HG02885 (cell line): Measurements from ENCODE around the gene MS4A10.
"Not testable (repeated sequence)": the region's sequence is repeated elsewhere in the genome, so short reads cannot be mapped to it uniquely, and the experiment has no call there.

ENCODE experiments used
- ATAC-seq: cut with Tn5 transposase; IDR thresholded peaks from one replicate; pipeline ENCODE4 v1.9.1; 2021; ENCODE audit warnings: mild to moderate bottlenecking; ENCODE audit not compliant: unreplicated experiment, poor library complexity

MS4A10 gene

DNA sequence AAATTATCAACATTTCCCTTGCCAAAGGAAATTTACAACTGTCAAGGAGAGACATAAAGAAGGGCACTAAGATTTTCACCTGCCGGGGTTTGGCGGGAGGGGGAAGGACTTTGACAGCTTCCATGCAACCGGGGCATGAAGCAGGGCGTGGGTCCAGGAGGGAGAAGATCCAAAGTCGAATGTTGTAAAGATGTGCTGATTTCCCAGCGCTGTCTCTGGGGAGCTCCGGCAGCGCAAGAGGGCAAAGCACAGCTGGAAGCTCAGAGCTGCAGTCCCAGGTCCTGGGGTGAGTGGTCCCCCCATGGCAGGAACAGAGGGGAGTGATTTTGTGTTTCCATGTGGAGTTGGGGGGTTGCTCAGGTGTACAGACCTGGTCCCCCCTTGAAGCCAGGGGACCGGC lies at the start of gene MS4A10:
TSS of gene MS4A10 (plus strand) at position 198 of the 400 bp plus-strand sequence. CDS start 5,003 bp downstream, outside the sequence.
- no peak for ATAC-seq

DNA sequence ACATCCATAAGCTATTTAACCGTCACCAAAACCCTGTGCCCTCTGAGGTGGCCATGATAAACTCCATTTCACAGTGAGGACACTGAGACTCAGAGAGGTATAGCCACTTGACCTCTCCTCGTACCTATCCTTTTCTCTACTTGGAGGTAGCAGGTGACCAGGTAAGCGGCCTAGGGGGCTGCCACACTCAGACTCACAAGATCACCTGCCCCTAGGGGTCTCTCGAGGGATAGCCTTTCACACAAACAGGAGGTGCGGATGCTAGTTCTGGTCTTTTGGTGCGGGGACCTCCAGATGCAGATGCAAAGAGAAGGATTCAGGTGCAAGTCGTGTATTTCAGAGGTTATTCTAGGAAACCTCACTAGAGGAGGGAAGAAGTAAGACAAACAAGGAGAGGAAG lies 46.0 kb upstream of the MS4A10 start:
- no peak for ATAC-seq

GRCh38 chr11:60740573-60740972 lies 44.6 kb upstream of the MS4A10 start:
- no peak for ATAC-seq

- no peak for ATAC-seq
Observed at GRCh38 chr11:60741421-60741820, 43.7 kb upstream of the MS4A10 start.

- ATAC-seq: no peak
Observed at GRCh38 chr11:60743058-60743457, 42.1 kb upstream of the MS4A10 start.

DNA sequence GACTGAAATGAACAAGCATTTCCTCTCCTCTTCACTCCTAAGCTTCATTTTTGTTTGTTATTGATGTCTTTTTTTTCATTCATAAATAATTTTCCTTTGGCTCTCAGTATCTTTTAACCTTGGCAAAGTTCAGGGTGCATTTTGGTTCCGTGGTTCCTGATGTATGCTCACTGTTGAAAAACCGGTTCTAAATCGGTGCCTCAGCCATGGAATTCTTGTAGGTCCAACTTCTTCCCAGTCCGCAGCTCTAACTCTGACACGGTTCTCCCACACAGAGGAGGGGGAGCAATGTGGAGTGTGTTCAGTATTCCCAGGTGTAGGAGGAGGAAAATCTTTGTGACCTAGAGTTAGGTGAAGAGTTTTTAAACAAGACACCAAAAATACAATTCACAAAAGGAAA lies 41.0 kb upstream of the MS4A10 start:
- ATAC-seq: no peak

GRCh38 chr11:60747359-60747873 lies 37.7 kb upstream of the MS4A10 start:
- ATAC-seq: no peak

DNA sequence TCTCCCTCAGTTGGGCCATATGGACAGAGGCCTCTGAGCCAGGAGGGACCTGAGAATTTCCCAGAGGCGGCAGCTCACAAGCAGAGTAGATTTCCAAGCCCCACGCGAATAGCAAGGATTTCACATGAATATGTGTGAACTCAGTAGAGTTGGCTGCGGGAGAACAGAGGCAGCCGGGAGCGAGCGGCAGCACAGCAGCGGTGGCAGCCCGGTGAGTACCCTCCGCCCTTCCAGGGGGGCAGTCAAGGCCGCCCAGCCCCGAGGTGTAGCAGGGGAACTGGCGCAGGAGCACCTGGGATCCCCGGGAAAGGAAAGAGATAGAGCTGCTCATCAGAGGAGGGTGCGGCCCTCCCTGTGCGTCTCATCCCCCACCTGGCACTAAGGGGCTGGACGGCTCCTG lies 36.9 kb upstream of the MS4A10 start:
- no peak for ATAC-seq

- no peak for ATAC-seq
Observed at GRCh38 chr11:60748821-60749220, 36.3 kb upstream of the MS4A10 start.

GRCh38 chr11:60750911-60751310 lies 34.2 kb upstream of the MS4A10 start:
- ATAC-seq: no peak

DNA sequence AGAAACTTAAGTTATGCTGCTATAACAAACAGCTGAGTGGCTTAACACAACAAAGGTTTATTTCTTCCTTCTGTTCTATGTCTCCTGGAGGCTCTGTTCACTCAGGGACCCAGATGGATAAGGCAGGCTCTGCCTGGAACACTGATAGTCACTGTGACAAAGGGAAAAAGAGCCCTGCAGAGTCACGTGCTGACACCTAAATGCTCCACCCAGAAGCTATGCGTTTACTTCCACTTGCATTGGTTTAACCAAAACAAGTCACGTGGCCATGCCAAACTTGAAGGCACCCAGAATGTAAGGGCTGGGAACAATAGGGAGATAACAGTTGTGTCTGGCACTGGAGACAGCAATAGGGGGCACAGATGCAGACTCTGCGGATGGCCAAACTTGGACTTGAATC lies 31.8 kb upstream of the MS4A10 start:
- no peak for ATAC-seq

- no peak for ATAC-seq
Observed at GRCh38 chr11:60754887-60755286, 30.2 kb upstream of the MS4A10 start.

DNA sequence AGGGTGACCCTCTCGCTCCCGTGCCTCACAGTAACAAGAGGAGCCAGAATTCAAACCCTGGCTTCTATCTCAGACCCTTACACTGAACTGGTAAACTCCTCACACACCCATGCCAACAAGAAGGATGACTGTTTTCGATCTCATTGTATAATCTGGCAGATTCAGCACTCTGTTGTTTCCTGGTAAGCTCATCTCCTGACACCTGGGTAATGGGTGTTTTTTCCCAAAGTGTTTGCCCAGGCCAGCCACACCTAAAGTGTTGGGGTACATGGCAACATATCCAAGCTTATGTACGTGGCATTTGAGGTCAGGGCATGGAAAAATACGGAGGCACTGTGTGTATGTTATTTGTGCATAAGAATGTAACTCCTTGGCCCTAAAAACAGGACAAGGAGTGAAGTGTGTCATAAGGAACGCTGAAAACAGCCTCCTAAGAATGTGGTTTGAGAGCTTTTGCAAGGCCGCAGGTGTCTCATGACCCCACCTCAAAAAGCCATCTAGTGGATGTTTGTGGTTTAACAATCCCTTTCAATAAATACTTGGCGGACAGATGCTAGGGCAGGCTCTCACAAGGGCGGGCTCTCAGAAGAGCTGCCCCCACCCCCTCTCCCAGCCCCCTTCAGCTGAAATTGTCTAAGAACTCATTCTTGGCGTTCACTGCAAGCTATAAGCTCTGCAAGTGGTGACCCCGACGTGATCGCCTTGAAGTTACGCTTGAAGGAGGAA lies 28.7 kb upstream of the MS4A10 start, which contains the start of gene MS4A15:
TSS of gene MS4A15 (plus strand) at position 561 of the 726 bp plus-strand sequence. CDS start 6,867 bp downstream, outside the sequence.
- ATAC-seq: no peak

DNA sequence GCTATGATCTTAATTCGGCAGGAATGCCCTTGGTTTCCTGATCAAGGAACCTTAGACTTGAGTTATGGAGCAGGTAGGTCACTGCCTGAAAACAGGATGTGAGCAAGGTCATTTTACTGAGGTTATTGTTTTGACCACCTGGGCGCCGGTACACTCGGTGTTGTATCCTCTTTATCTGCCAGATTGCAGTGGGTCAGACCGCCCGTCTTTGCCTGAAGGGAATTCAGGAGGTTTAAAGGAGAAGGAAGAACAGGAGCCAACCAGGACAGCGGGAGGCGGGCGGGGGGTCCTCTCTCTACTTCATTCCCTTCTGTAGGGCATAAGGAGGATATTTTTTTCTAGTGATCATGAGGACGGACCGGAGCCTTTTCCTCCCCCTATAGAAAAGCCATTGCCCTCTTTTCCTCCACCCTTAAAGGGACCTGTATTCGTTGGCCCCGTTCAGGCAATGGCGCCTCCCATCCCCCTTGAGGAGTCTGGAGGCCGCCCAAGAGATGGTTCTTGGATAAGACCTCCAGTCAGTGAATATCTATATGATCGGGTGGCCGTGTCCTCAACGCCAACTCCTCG lies 27.8 kb upstream of the MS4A10 start:
- no peak for ATAC-seq

GRCh38 chr11:60758671-60759070 lies 26.5 kb upstream of the MS4A10 start:
- ATAC-seq: not testable (repeated sequence)

DNA sequence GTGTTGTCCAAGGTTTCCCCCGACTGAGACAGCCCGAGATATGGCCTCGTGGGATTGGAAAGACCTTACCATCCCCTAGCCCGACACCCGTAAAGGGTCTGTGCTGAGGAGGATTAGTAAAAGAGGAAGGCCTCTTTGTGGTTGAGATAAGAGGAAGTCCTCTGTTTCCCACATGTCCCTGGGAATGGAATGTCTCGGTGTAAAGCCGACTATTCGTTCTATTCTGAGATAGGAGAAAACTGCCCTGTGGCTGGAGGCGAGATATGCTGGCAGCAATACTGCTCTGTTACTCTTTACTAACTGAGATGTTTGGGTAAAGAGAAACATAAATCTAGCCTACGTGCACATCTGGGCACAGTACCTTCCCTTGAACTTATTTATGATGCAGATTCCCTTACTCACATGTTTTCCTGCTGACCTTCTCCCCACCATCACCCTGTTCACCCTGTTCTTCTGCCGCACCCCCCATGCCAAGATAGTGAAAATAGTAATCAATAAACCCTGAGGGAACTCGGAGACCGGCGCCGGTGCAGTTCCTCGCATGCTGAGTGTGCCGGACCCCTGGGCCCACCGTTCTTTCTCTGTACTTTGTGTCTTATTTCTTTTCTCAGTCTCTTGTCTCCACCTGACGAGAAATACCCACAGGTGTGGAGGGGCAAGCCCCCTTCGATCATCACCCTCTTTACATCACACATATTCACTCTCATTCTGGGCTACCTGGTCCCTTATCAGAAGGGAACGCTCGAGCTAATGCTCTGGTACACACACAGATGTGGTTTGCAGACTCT lies 25.5 kb upstream of the MS4A10 start:
- not testable (repeated sequence) for ATAC-seq

- ATAC-seq: peak; percentile 22
Observed at GRCh38 chr11:60761436-60762190, 23.5 kb upstream of the MS4A10 start.

DNA sequence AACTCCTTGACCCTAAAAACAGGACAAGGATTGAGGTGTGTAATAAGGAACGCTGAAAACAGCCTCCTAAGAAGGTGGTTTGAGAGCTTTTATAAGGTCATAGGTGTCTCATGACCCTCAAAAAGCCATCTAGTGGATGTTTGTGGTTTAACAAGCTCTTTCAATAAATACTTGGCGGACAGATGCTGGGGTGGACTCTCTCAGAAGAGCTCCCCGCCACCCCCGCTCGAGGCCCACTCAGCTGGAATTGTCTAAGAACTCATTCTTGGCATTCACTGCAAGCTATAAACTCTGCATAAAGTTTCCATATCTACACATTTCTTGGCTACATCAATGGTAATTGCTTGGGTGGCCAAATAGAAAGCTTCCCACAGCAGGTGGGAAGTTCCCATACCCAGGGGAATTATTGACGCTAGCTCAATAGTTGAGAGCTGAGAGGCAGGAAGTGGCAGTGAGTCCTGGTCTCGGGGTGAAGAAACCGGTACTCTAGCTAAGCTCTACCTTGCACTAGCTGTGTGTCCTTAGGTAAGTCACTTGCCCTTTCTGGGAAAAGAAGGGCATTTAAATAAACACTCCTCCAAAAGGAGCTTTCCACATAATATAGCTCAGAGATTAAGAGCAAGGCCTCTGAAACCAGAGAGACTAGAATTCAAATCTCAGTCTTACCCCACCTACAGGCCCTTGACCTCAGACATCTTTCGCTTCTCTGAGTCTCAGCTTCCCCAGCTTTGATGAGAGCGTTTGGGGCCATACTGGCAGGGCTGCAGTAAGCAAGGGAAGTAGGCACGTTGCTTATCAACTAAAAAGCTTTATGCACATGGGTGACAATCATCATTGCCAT lies 22.1 kb upstream of the MS4A10 start:
- peak; percentile 67 for ATAC-seq

- ATAC-seq: peak; percentile 40
Observed at GRCh38 chr11:60763692-60764369, 21.3 kb upstream of the MS4A10 start.
